Mesenchymal stem cell (in vitro differentiated cells and primary cell): ENCODE results near the gene DENND2D.

Source experiments
- DNase-seq: peaks from one replicate; pipeline ENCODE4 v3.0.0-alpha.2; 2013
- H2AFZ ChIP-seq: one replicate; pipeline ENCODE4 v1.6.1; 2013; ENCODE audit warnings: low read depth, mild to moderate bottlenecking, control low read depth, inconsistent platforms, low read length, moderate library complexity
- H2AK5ac ChIP-seq: 2 replicates; pipeline ENCODE4 v1.6.1; 2013; ENCODE audit warnings: low read length, moderate library complexity, mild to moderate bottlenecking, inconsistent platforms; ENCODE audit not compliant: severe bottlenecking
- H2BK120ac ChIP-seq: one replicate; pipeline ENCODE4 v1.6.1; 2013; ENCODE audit warnings: low read depth, mild to moderate bottlenecking, inconsistent platforms, low read length, moderate library complexity
- H2BK12ac ChIP-seq, 2 experiments: one replicate each; pipeline ENCODE4 v1.6.1; 2013; ENCODE audit warnings: inconsistent platforms in 2 of 2, low read length in 2 of 2, mild to moderate bottlenecking in 2 of 2, moderate library complexity in 2 of 2, control low read depth in 1 of 2
- H2BK15ac ChIP-seq: one replicate; pipeline ENCODE4 v1.6.1; 2013; ENCODE audit warnings: mild to moderate bottlenecking, low read depth, inconsistent platforms; ENCODE audit not compliant: poor library complexity, severe bottlenecking
- H2BK5ac ChIP-seq: 2 replicates; pipeline ENCODE4 v1.6.1; 2013; ENCODE audit warnings: low read depth, mild to moderate bottlenecking, low read length, control low read depth, inconsistent platforms; ENCODE audit not compliant: poor library complexity, severe bottlenecking
- H3K14ac ChIP-seq, 2 experiments: one replicate each; pipeline ENCODE4 v1.6.1; 2013; ENCODE audit warnings: inconsistent platforms in 2 of 2, low read length in 2 of 2, control low read depth in 1 of 2, mild to moderate bottlenecking in 1 of 2, moderate library complexity in 1 of 2
- H3K18ac ChIP-seq, 2 experiments: one replicate each; pipeline ENCODE4 v1.6.1; 2013; ENCODE audit warnings: inconsistent platforms in 2 of 2, low read length in 2 of 2, control low read depth in 1 of 2, low read depth in 1 of 2, mild to moderate bottlenecking in 1 of 2
- H3K23ac ChIP-seq, 2 experiments: one replicate each; pipeline ENCODE4 v1.6.1; 2013; ENCODE audit warnings: inconsistent platforms in 2 of 2, low read length in 2 of 2, mild to moderate bottlenecking in 2 of 2, moderate library complexity in 2 of 2, control low read depth in 1 of 2
- H3K27ac ChIP-seq: 2 replicates; pipeline ENCODE4 v1.5.1; 2013; ENCODE audit warnings: mild to moderate bottlenecking, moderate library complexity, low read length, control low read depth, inconsistent platforms; ENCODE audit not compliant: poor library complexity, severe bottlenecking
- H3K27me3 ChIP-seq, 2 experiments: 2 replicates each; pipeline versions ENCODE4 v1.6.1 to v1.7.0; 2013; ENCODE audit warnings: low read length in 2 of 2, mild to moderate bottlenecking in 2 of 2, moderate library complexity in 2 of 2, control low read depth in 1 of 2, inconsistent platforms in 1 of 2; ENCODE audit not compliant: control insufficient read depth in 1 of 2, insufficient read depth in 1 of 2
- H3K36me3 ChIP-seq, 2 experiments: 2 replicates each; pipeline versions ENCODE4 v1.6.1 to v1.7.0; 2013; ENCODE audit warnings: low read length in 2 of 2, control low read depth in 1 of 2, inconsistent platforms in 1 of 2, low read depth in 1 of 2, mild to moderate bottlenecking in 1 of 2; ENCODE audit not compliant: insufficient read depth in 2 of 2, control insufficient read depth in 1 of 2
- H3K4ac ChIP-seq, 2 experiments: one replicate each; pipeline ENCODE4 v1.6.1; 2013; ENCODE audit warnings: inconsistent platforms in 2 of 2, low read length in 2 of 2, mild to moderate bottlenecking in 2 of 2, moderate library complexity in 2 of 2, control low read depth in 1 of 2, low read depth in 1 of 2
- H3K4me1 ChIP-seq: 2 replicates; pipeline ENCODE4 v1.6.1; 2013; ENCODE audit warnings: low read depth, low read length, control low read depth; ENCODE audit not compliant: control insufficient read depth, insufficient read depth
- H3K4me2 ChIP-seq: 2 replicates; pipeline ENCODE4 v1.6.1; 2013; ENCODE audit warnings: low read length, mild to moderate bottlenecking, inconsistent platforms; ENCODE audit not compliant: poor library complexity, severe bottlenecking
- H3K4me3 ChIP-seq, 2 experiments: 2 replicates each; pipeline versions ENCODE4 v1.5.1 to v1.7.0; 2013; ENCODE audit warnings: low read length in 2 of 2, mild to moderate bottlenecking in 2 of 2, control low read depth in 1 of 2, low read depth in 1 of 2; ENCODE audit not compliant: insufficient read depth in 1 of 2
- H3K79me1 ChIP-seq: replicated peaks from 2 replicates; pipeline ENCODE4 v1.6.1; 2013; ENCODE audit warnings: mild to moderate bottlenecking, control low read depth, low read length, inconsistent platforms; ENCODE audit not compliant: poor library complexity, severe bottlenecking
- H3K9ac ChIP-seq: 2 replicates; pipeline ENCODE4 v1.7.0; 2013; ENCODE audit warnings: mild to moderate bottlenecking, low read length, moderate library complexity
- H3K9me3 ChIP-seq: 2 replicates; pipeline ENCODE4 v1.7.0; 2013; ENCODE audit warnings: mild to moderate bottlenecking, low read length; ENCODE audit not compliant: control insufficient read depth
- H4K8ac ChIP-seq: one replicate; pipeline ENCODE4 v1.6.1; 2013; ENCODE audit warnings: inconsistent platforms, mild to moderate bottlenecking, low read length, moderate library complexity
- H4K91ac ChIP-seq: one replicate; pipeline ENCODE4 v1.6.1; 2013; ENCODE audit warnings: mild to moderate bottlenecking, low read length, inconsistent platforms
- WGBS: methylation state at CpG from one replicate; pipeline ENCODE4 v1.1.7; 2013; ENCODE audit warnings: mixed read lengths; 5-methylcytosine and 5-hydroxymethylcytosine counted together

Gene DENND2D

GRCh38 chr1:111236379-111236778 lies 35.9 kb upstream of the DENND2D start:
- Histone ChIP-seq H3K9ac (no peak overlapping the region), H3K14ac (no peak overlapping the region), H3K4ac (no peak overlapping the region), H2AFZ (no peak overlapping the region), H3K4me2 (no peak overlapping the region), H3K23ac (no peak overlapping the region), H2BK15ac (no peak overlapping the region), H2BK5ac (no peak overlapping the region), H4K8ac (no peak overlapping the region), H3K27ac (no peak overlapping the region), H3K27me3 (peaks cover 0 to 11% of the 10 kb centered on the region in 2 experiments), H2BK12ac (no peak overlapping the region), H3K18ac (no peak overlapping the region), H3K4me3 (no peak overlapping the region), H3K4me1 (no peaks in the 10 kb centered on the region), H3K79me1 (no peaks in the 10 kb centered on the region), H2BK120ac (no peak overlapping the region), H4K91ac (no peak overlapping the region), H3K9me3 (no peaks in the 10 kb centered on the region), H3K36me3 (no peaks in the 10 kb centered on the region), H2AK5ac (no peak overlapping the region)
- 30% methylated on average over 1 of the region's 1 CpG for WGBS
- no peak for DNase-seq

GRCh38 chr1:111234866-111235265 lies 34.4 kb upstream of the DENND2D start:
- Histone ChIP-seq H3K79me1 (no peaks in the 10 kb centered on the region), H2BK120ac (no peak overlapping the region), H3K4me3 (no peak overlapping the region), H3K23ac (no peak overlapping the region), H3K36me3 (no peaks in the 10 kb centered on the region), H3K14ac (no peak overlapping the region), H2BK12ac (no peak overlapping the region), H3K27ac (no peak overlapping the region), H3K4me2 (no peak overlapping the region), H3K27me3 (peaks cover 0 to 7% of the 10 kb centered on the region in 2 experiments), H4K8ac (no peak overlapping the region), H3K9me3 (no peaks in the 10 kb centered on the region), H2AK5ac (no peak overlapping the region), H3K9ac (peak overlapping the region; percentile 53), H2BK5ac (no peak overlapping the region), H3K4ac (no peak overlapping the region), H4K91ac (no peak overlapping the region), H3K18ac (no peak overlapping the region), H2AFZ (no peak overlapping the region), H3K4me1 (no peaks in the 10 kb centered on the region), H2BK15ac (no peak overlapping the region)
- DNase-seq = no peak
- WGBS = 57% methylated on average over 1 of the region's 3 CpGs

DNA sequence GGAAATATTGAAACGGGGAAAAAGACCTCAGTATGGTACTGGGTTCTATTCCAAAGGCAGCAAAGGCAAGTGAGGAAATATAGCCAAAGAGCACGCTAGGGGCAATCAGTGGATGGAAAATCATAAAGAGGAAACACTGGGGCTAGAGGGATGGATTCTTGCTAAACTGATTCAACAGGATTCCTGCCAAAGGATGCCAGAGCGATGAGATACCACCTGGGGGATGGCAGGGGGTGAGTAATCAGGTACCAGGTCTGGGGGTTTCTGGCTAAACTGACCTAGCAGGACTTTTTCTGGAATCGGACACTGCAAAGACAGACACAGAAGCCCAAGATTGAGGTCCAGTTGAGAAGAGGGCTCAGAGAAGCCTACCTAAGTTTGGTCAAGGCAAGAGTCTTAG lies 33.8 kb upstream of the DENND2D start:
- Histone ChIP-seq H3K14ac (no peak overlapping the region), H3K18ac (no peak overlapping the region), H2BK15ac (no peak overlapping the region), H3K23ac (no peak overlapping the region), H3K9ac (peak overlapping the region; percentile 39), H2BK5ac (no peak overlapping the region), H3K4me3 (no peak overlapping the region), H2AK5ac (no peak overlapping the region), H3K27me3 (peaks cover 0 to 7% of the 10 kb centered on the region in 2 experiments), H4K8ac (no peak overlapping the region), H3K4me1 (no peaks in the 10 kb centered on the region), H3K4ac (no peak overlapping the region), H3K27ac (no peak overlapping the region), H2AFZ (no peak overlapping the region), H3K9me3 (no peaks in the 10 kb centered on the region), H3K4me2 (no peak overlapping the region), H3K79me1 (no peaks in the 10 kb centered on the region), H4K91ac (no peak overlapping the region), H3K36me3 (no peaks in the 10 kb centered on the region), H2BK12ac (no peak overlapping the region), H2BK120ac (no peak overlapping the region)
- no peak for DNase-seq
- 90% methylated on average over 4 of the region's 4 CpGs for WGBS

DNA sequence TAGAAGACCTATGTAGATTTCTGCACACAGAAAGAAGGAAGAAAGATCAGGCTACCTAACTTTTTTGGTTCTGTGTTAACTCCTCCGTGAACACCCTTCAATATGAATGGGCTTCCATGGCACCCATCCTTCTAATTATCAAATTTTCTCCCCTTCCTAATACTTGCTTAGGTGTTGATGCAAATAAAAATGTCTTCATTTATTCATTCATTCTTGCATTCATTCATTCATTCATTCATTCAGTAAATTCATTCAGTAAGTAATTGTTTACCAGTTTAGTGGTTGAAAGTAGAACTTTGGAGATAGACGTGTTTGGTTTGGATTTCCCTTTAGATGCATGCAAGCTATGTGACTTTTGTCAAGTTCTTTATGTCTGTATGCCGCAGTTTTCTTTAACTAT lies 31.7 kb upstream of the DENND2D start:
- no peak overlapping the region for H4K91ac ChIP-seq
- no peak overlapping the region for H3K9ac ChIP-seq
- H2AFZ ChIP-seq = no peak overlapping the region
- no peak overlapping the region for H3K14ac ChIP-seq
- no peak overlapping the region for H3K4me2 ChIP-seq
- no peak overlapping the region for H2BK15ac ChIP-seq
- H3K36me3 ChIP-seq = no peaks in the 10 kb centered on the region
- H2BK120ac ChIP-seq = no peak overlapping the region
- H2AK5ac ChIP-seq = no peak overlapping the region
- H3K4ac ChIP-seq = no peak overlapping the region
- no peak overlapping the region for H3K27ac ChIP-seq
- H2BK12ac ChIP-seq = no peak overlapping the region
- no peak for DNase-seq
- no peaks in the 10 kb centered on the region for H3K79me1 ChIP-seq
- WGBS = no CpG with 5 or more reads among the region's 3 CpGs
- H3K9me3 ChIP-seq = no peaks in the 10 kb centered on the region
- H2BK5ac ChIP-seq = no peak overlapping the region
- H3K4me3 ChIP-seq = no peak overlapping the region
- H3K23ac ChIP-seq = no peak overlapping the region
- no peak overlapping the region for H4K8ac ChIP-seq
- no peaks in the 10 kb centered on the region for H3K27me3 ChIP-seq
- H3K4me1 ChIP-seq = peaks cover 7% of the 10 kb centered on the region
- H3K18ac ChIP-seq = no peak overlapping the region
